Mesothelial cell of epicardium (in vitro differentiated cells): ENCODE measurements around the gene MYH9. TPM values are rescaled to one million over a fixed set of nuclear protein-coding genes. Genes with fewer than 3 reads are reported as not detected.
"Not testable (repeated sequence)": the region's sequence is repeated elsewhere in the genome, so short reads cannot be mapped to it uniquely, and the experiment has no call there.

Experiments
- DNase-seq, 2 experiments: peaks; one replicate each; pipeline ENCODE4 v3.0.0; 2021; ENCODE audit warnings: low spot score in 2 of 2; ENCODE audit not compliant: unreplicated experiment in 2 of 2
- H3K27ac Mint-ChIP-seq: 2 replicates; pipeline ENCODE4 v1.8.0; 2021; ENCODE audit warnings: mixed read lengths
- H3K27me3 Mint-ChIP-seq: 2 replicates; pipeline ENCODE4 v1.8.0; 2021; ENCODE audit warnings: low read depth, mixed read lengths
- H3K36me3 Mint-ChIP-seq: 2 replicates; pipeline ENCODE4 v1.8.0; 2021; ENCODE audit warnings: mixed read lengths
- H3K4me1 Mint-ChIP-seq: 2 replicates; pipeline ENCODE4 v1.8.0; 2021; ENCODE audit warnings: mixed read lengths
- H3K4me3 Mint-ChIP-seq: 2 replicates; pipeline ENCODE4 v1.8.0; 2021; ENCODE audit warnings: mild to moderate bottlenecking, moderate library complexity, mixed read lengths
- H3K9me3 Mint-ChIP-seq: 2 replicates; pipeline ENCODE4 v1.8.0; 2021; ENCODE audit warnings: mixed read lengths
- CTCF ChIP-seq: fragments of 200-600 bp; sonication (generic); IDR thresholded peaks from one replicate; pipeline ENCODE4 v1.5.0; 2021; ENCODE audit warnings: antibody characterized with exemption; ENCODE audit not compliant: unreplicated experiment
- total RNA-seq: library from RNA; stranded (reverse); gene quantifications from 3 replicates; pipeline ENCODE4 v1.2.1, GENCODE V29; 2021

The MYH9 gene
- total RNA-seq, 1 donor from 2014 or later: 341 TPM

- Mint-ChIP-seq H3K27ac (peak overlapping the region; percentile 91), H3K4me3 (no peak overlapping the region), H3K36me3 (no peaks in the 10 kb centered on the region), H3K27me3 (no peaks in the 10 kb centered on the region), H3K9me3 (no peaks in the 10 kb centered on the region), H3K4me1 (peaks cover 31% of the 10 kb centered on the region)
- no peak for TF ChIP-seq CTCF
- DNase-seq: no peak
These were observed 44.2 kb upstream of the MYH9 start for GRCh38 chr22:36431977-36432376.

DNA sequence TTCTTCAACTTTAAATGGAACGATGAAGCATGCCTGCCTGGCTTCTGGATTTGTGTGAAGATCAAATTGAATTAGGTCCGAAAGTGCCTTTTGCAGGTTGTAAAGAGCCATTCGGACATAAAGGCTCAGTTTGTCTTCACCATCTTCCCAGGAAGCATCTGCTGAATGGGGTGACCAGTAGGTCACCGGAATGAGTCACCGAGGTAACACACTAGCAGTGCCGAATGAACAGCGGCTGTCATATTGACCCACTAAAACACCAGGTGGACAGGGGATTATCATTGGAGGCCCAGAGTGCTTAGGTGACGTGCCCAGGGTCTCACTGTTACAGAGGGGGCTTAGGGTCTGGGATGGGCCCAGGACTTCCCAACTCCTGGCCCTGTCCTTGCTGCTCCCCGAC, 43.1 kb upstream of the MYH9 start:
- no peak for DNase-seq
- Mint-ChIP-seq H3K36me3 (no peaks in the 10 kb centered on the region), H3K4me1 (peaks cover 38% of the 10 kb centered on the region), H3K9me3 (no peaks in the 10 kb centered on the region), H3K27ac (no peak overlapping the region), H3K4me3 (no peak overlapping the region), H3K27me3 (no peaks in the 10 kb centered on the region)
- no peak for TF ChIP-seq CTCF

GRCh38 chr22:36427952-36428351, 40.2 kb upstream of the MYH9 start:
- peaks cover 23% of the 10 kb centered on the region for H3K4me1 Mint-ChIP-seq

GRCh38 chr22:36425977-36426523, 38.3 kb upstream of the MYH9 start:
- no peak for DNase-seq
- no peak overlapping the region for H3K4me3 Mint-ChIP-seq

More at GRCh38 chr22:36427952-36428351, 40.2 kb upstream of the MYH9 start:
- H3K9me3 Mint-ChIP-seq, H3K27ac Mint-ChIP-seq, H3K4me3 Mint-ChIP-seq, H3K27me3 Mint-ChIP-seq, H3K36me3 Mint-ChIP-seq, DNase-seq: not testable (repeated sequence)

GRCh38 chr22:36424901-36425579, 37.3 kb upstream of the MYH9 start:
- no peaks in the 10 kb centered on the region for H3K27me3 Mint-ChIP-seq
- no peak for DNase-seq
- no peaks in the 10 kb centered on the region for H3K9me3 Mint-ChIP-seq
- H3K27ac Mint-ChIP-seq: peak overlapping the region; percentile 65
- H3K4me1 Mint-ChIP-seq: peaks cover 13% of the 10 kb centered on the region
- no peaks in the 10 kb centered on the region for H3K36me3 Mint-ChIP-seq
- no peak overlapping the region for H3K4me3 Mint-ChIP-seq
- no peak for TF ChIP-seq CTCF

More at GRCh38 chr22:36425977-36426523, 38.3 kb upstream of the MYH9 start:
- H3K27ac Mint-ChIP-seq: peak overlapping the region; percentile 95
- no peaks in the 10 kb centered on the region for H3K27me3 Mint-ChIP-seq
- no peak for TF ChIP-seq CTCF
- no peaks in the 10 kb centered on the region for H3K36me3 Mint-ChIP-seq
- H3K4me1 Mint-ChIP-seq: peaks cover 13% of the 10 kb centered on the region
- H3K9me3 Mint-ChIP-seq: no peaks in the 10 kb centered on the region

GRCh38 chr22:36424466-36424865, 36.7 kb upstream of the MYH9 start:
- not testable (repeated sequence) for H3K9me3 Mint-ChIP-seq, DNase-seq, H3K27ac Mint-ChIP-seq, H3K27me3 Mint-ChIP-seq, H3K36me3 Mint-ChIP-seq, H3K4me3 Mint-ChIP-seq
- peaks cover 15% of the 10 kb centered on the region for H3K4me1 Mint-ChIP-seq
